Endothelial cell of umbilical vein (primary cell): ENCODE data around the gene SETBP1. TPM values are rescaled to one million over a fixed set of nuclear protein-coding genes. Genes with fewer than 3 reads are reported as not detected.

Source experiments
- BruUV-seq: library from RNA; stranded (reverse); fragments of 400-500 nt; replicated peaks from 2 replicates; lab custom pipeline; 2021; lab: Mats Ljungman, UMichigan
- CTCF ChIA-PET: fragments of 300-600, 350-600 bp; sonication (Branson Sonifier 250); formaldehyde crosslinking; loops from one replicate; lab custom pipeline; 2021; ENCODE audit warnings: antibody characterized with exemption, inconsistent platforms; lab: Charles Lee
- POLR2A ChIA-PET: fragments of 300-600, 350-600 bp; sonication (Branson Sonifier 250); formaldehyde crosslinking; loops from one replicate; lab custom pipeline; 2021; ENCODE audit warnings: antibody characterized with exemption, inconsistent platforms; lab: Charles Lee
- DNase-seq: peaks from one replicate; pipeline ENCODE4 v3.0.0-alpha.2; 2011; ENCODE audit warnings: low read depth, low spot score
- FAIRE-seq: peaks from 2 replicates; lab custom pipeline; 2011; peaks lifted over from hg19 to GRCh38; lab: Jason Lieb, UNC
- H2AFZ ChIP-seq: 2 replicates; pipeline ENCODE4 v1.6.0; 2012; ENCODE audit warnings: low read depth, low read length, control low read depth, inconsistent platforms
- H3K27ac ChIP-seq: 2 replicates; pipeline ENCODE4 v1.5.1; 2011; ENCODE audit warnings: low read depth, mild to moderate bottlenecking, control low read depth, low read length, moderate library complexity; ENCODE audit not compliant: insufficient read depth
- H3K27me3 ChIP-seq, 2 experiments: 2 replicates each; pipeline versions ENCODE4 v1.6.0 to v1.6.1; 2011; ENCODE audit warnings: low read length in 2 of 2, mixed read lengths in 1 of 2; ENCODE audit not compliant: control insufficient read depth in 2 of 2, insufficient read depth in 2 of 2
- H3K36me3 ChIP-seq, 2 experiments: 2 replicates in 1 of 2; 3 replicates in 1 of 2; pipeline ENCODE4 v1.5.1; 2011; ENCODE audit warnings: low read length in 2 of 2, mild to moderate bottlenecking in 1 of 2, moderate library complexity in 1 of 2; ENCODE audit not compliant: control insufficient read depth in 2 of 2, insufficient read depth in 2 of 2; ENCODE audit errors: extremely low read depth in 1 of 2
- H3K4me1 ChIP-seq: 3 replicates; pipeline ENCODE4 v1.5.1; 2011; ENCODE audit warnings: mild to moderate bottlenecking, low read length; ENCODE audit not compliant: control insufficient read depth, insufficient read depth; ENCODE audit errors: extremely low read depth
- H3K4me2 ChIP-seq: 2 replicates; pipeline ENCODE4 v1.6.1; 2011; ENCODE audit warnings: low read length, control low read depth, mixed read lengths; ENCODE audit not compliant: insufficient read depth
- H3K4me3 ChIP-seq, 3 experiments: fragments of 200-600 bp in 1 of 3; sonication (generic), shearing (Covaris generic) in 1 of 3; replicated peaks in 1 of 3; 2 replicates each; pipeline ENCODE4 v1.5.1; 2011 to 2016; ENCODE audit warnings: control low read depth in 3 of 3, low read length in 3 of 3, mild to moderate bottlenecking in 2 of 3, inconsistent platforms in 1 of 3, low read depth in 1 of 3, moderate library complexity in 1 of 3; ENCODE audit not compliant: insufficient read depth in 1 of 3
- H3K79me2 ChIP-seq: 2 replicates; pipeline ENCODE4 v1.6.0; 2012; ENCODE audit warnings: low read length, inconsistent platforms; ENCODE audit not compliant: control insufficient read depth, insufficient read depth
- H3K9ac ChIP-seq: replicated peaks from 2 replicates; pipeline ENCODE3; 2011; ENCODE audit warnings: low read length, control low read depth; ENCODE audit not compliant: insufficient read depth; ENCODE audit errors: extremely low read depth
- H3K9me1 ChIP-seq: replicated peaks from 3 replicates; pipeline ENCODE4 v1.6.0; 2011; ENCODE audit warnings: mild to moderate bottlenecking, low read length; ENCODE audit not compliant: control insufficient read depth, insufficient read depth; ENCODE audit errors: extremely low read depth
- H3K9me3 ChIP-seq: replicated peaks from 2 replicates; pipeline ENCODE4 v1.5.1; 2012; ENCODE audit warnings: low read length, inconsistent platforms; ENCODE audit not compliant: control insufficient read depth, insufficient read depth
- H4K20me1 ChIP-seq: replicated peaks from 2 replicates; pipeline ENCODE3; 2011; ENCODE audit warnings: mild to moderate bottlenecking, low read length; ENCODE audit not compliant: control insufficient read depth, insufficient read depth; ENCODE audit errors: extremely low read depth
- EZH2 ChIP-seq: IDR thresholded peaks from 2 replicates; pipeline ENCODE4 v1.6.1; 2012; ENCODE audit warnings: borderline replicate concordance, low read depth, mild to moderate bottlenecking, moderate library complexity, low read length, inconsistent platforms; ENCODE audit not compliant: severe bottlenecking
- FOS ChIP-seq: IDR thresholded peaks from 2 replicates; pipeline ENCODE4 v1.6.1; 2011; ENCODE audit warnings: mild to moderate bottlenecking, low read length, moderate library complexity, borderline replicate concordance; ENCODE audit not compliant: insufficient read depth
- GATA2 ChIP-seq: IDR thresholded peaks from 2 replicates; pipeline ENCODE4 v1.7.0; 2011; ENCODE audit warnings: low read depth, mild to moderate bottlenecking, moderate library complexity, mixed read lengths, low read length; ENCODE audit not compliant: insufficient read length, insufficient read depth
- JUN ChIP-seq: IDR thresholded peaks from 2 replicates; pipeline ENCODE4 v1.6.1; 2011; ENCODE audit warnings: borderline replicate concordance, low read depth; ENCODE audit not compliant: insufficient read length, insufficient read depth
- MAX ChIP-seq: IDR thresholded peaks from 2 replicates; pipeline ENCODE4 v1.6.1; 2011; ENCODE audit not compliant: insufficient read depth, insufficient read length
- MYC ChIP-seq: IDR thresholded peaks from one replicate; pipeline ENCODE4 v1.6.1; 2011; ENCODE audit warnings: mild to moderate bottlenecking, low read depth, low read length
- POLR2A ChIP-seq: IDR thresholded peaks from 2 replicates; pipeline ENCODE4 v1.6.1; 2012; ENCODE audit warnings: low read depth, mild to moderate bottlenecking, control low read depth, low read length
- POLR2AphosphoS5 ChIP-seq: IDR thresholded peaks from 2 replicates; pipeline ENCODE4 v1.6.1; 2012; ENCODE audit warnings: low read depth, mild to moderate bottlenecking, control low read depth, low read length, moderate library complexity; ENCODE audit not compliant: insufficient read depth
- dilution Hi-C: fragments of 300-500 bp; cut with MboI; formaldehyde crosslinking; loops from one replicate; pipeline ENCODE4 v1.15.0; 2019; ENCODE audit warnings: low sequenced_read_pairs; ENCODE audit not compliant: extremely low pct_ligation_motif_present
- intact Hi-C: fragments of 100-400 bp; cut with micrococcal nuclease; formaldehyde crosslinking; loops from one replicate; pipeline ENCODE4 v1.10.0; 2022
- polyA plus RNA-seq, 4 experiments: library from polyadenylated mRNA; depleted of rRNA in 3 of 4; stranded (reverse) in 3 of 4; unstranded in 1 of 4; fragments of >200 nt; gene quantifications; 2 replicates each; pipeline versions ENCODE4 v1.2.1 to v1.2.3, GENCODE V29; 2011 to 2012; ENCODE audit warnings: missing spikeins in 1 of 4
- total RNA-seq: library from RNA; stranded (reverse); gene quantifications from 2 replicates; pipeline ENCODE4 v1.2.3, GENCODE V29; 2021
- TF ChIP-seq, protein P1 (sequence below), 2 donors: IDR thresholded peaks; 1 replicate in 1 of 2; 2 replicates in 1 of 2; pipeline ENCODE4 v1.5.1; 2011; ENCODE audit warnings: low read length in 2 of 2, mild to moderate bottlenecking in 2 of 2, moderate library complexity in 2 of 2, control low read depth in 1 of 2, inconsistent platforms in 1 of 2, low read depth in 1 of 2; ENCODE audit not compliant: insufficient read depth in 1 of 2; ENCODE audit errors: extremely low read depth in 1 of 2

SETBP1 gene
- total and polyA plus RNA-seq, 2 donors (not counting 3 experiments of a cell fraction or from before 2014, with no cell fraction given), result 0.76 to 3.1 TPM

DNA sequence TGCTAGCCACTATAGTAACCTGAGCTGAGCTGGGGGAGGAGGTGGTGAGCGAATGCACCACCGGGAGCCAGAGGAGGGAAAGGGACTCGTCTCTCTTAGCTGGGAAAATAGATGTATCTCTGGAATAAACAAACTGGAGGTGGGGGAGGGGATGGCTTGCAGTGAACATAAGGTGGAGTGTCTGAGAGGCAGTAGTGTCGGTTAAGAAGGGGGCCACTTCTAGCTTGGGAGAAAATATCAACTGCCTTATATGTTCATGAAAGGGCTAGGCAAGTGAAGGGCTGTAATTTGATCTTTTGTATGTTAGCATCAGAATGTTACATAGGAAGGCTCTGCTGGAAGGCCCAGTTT, 2.2 kb downstream of the SETBP1 start:
- no peaks in the 10 kb centered on the region for H4K20me1 ChIP-seq
- intact Hi-C loops (loop anchor here (5.0 kb wide), 1 partner anchor 144 kb away; no protein-coding TSS in a partner anchor), dilution Hi-C loops (no loop called here)
- H3K9me1 ChIP-seq, result no peaks in the 10 kb centered on the region
- no peaks in the 10 kb centered on the region for H3K9me3 ChIP-seq
- peaks cover 28 to 35% of the 10 kb centered on the region in 2 experiments for H3K27me3 ChIP-seq
- H3K79me2 ChIP-seq, result no peaks in the 10 kb centered on the region
- no peak overlapping the region for H3K27ac ChIP-seq
- H3K4me3 ChIP-seq, result no peak overlapping the region
- no peak overlapping the region for H3K4me2 ChIP-seq
- ChIA-PET POLR2A (no interaction called here), CTCF (no interaction called here)
- no peaks in the 10 kb centered on the region for H3K36me3 ChIP-seq
- H2AFZ ChIP-seq, result no peak overlapping the region
- DNase-seq (no peak), FAIRE-seq (no peak)
- H3K4me1 ChIP-seq, result no peaks in the 10 kb centered on the region
- H3K9ac ChIP-seq, result no peak overlapping the region
- TF ChIP-seq EZH2, result no peak
- TF ChIP-seq FOS, result no peak
- no peak for TF ChIP-seq MYC
- TF ChIP-seq POLR2A, result no peak
- TF ChIP-seq JUN, result no peak
- TF ChIP-seq POLR2AphosphoS5, result no peak
- BruUV-seq, result no TSS peak

GRCh38 chr18:44683556-44683955, 2.9 kb downstream of the SETBP1 start:
- dilution Hi-C loops (no loop called here), intact Hi-C loops (loop anchor here (5.0 kb wide), 1 partner anchor 144 kb away; no protein-coding TSS in a partner anchor)
- no peaks in the 10 kb centered on the region for H3K9me3 ChIP-seq
- H3K4me2 ChIP-seq, result no peak overlapping the region
- no peak overlapping the region for H2AFZ ChIP-seq
- no peaks in the 10 kb centered on the region for H4K20me1 ChIP-seq
- no peak overlapping the region for H3K27ac ChIP-seq
- H3K4me1 ChIP-seq, result no peaks in the 10 kb centered on the region
- DNase-seq (no peak), FAIRE-seq (no peak)
- H3K9ac ChIP-seq, result no peak overlapping the region
- ChIA-PET POLR2A (no interaction called here), CTCF (no interaction called here)
- no peaks in the 10 kb centered on the region for H3K9me1 ChIP-seq
- H3K36me3 ChIP-seq, result no peaks in the 10 kb centered on the region
- H3K27me3 ChIP-seq, result peaks cover 28 to 35% of the 10 kb centered on the region in 2 experiments
- TF ChIP-seq POLR2A (no peak), MAX (no peak), POLR2AphosphoS5 (no peak), EZH2 (no peak), GATA2 (no peak)
- TF ChIP-seq, protein P1, sequence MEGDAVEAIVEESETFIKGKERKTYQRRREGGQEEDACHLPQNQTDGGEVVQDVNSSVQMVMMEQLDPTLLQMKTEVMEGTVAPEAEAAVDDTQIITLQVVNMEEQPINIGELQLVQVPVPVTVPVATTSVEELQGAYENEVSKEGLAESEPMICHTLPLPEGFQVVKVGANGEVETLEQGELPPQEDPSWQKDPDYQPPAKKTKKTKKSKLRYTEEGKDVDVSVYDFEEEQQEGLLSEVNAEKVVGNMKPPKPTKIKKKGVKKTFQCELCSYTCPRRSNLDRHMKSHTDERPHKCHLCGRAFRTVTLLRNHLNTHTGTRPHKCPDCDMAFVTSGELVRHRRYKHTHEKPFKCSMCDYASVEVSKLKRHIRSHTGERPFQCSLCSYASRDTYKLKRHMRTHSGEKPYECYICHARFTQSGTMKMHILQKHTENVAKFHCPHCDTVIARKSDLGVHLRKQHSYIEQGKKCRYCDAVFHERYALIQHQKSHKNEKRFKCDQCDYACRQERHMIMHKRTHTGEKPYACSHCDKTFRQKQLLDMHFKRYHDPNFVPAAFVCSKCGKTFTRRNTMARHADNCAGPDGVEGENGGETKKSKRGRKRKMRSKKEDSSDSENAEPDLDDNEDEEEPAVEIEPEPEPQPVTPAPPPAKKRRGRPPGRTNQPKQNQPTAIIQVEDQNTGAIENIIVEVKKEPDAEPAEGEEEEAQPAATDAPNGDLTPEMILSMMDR (IDR thresholded peaks at IDR 0.05; ENCODE audit: extremely low read depth in 1 of 2, insufficient read depth in 1 of 2, low read depth in 1 of 2, low read length in 2 of 2), result no peak
- H3K79me2 ChIP-seq, result no peaks in the 10 kb centered on the region
- H3K4me3 ChIP-seq, result no peak overlapping the region
- BruUV-seq, result no TSS peak
